Right kidney (tissue), 1 donor: ENCODE results near the gene IFT122.
"Not testable (repeated sequence)": the region's sequence is repeated elsewhere in the genome, so short reads cannot be mapped to it uniquely, and the experiment has no call there.

Experiments
- DNase-seq: peaks from one replicate; pipeline ENCODE4 v3.0.0-alpha.2; 2016

Gene IFT122

DNA sequence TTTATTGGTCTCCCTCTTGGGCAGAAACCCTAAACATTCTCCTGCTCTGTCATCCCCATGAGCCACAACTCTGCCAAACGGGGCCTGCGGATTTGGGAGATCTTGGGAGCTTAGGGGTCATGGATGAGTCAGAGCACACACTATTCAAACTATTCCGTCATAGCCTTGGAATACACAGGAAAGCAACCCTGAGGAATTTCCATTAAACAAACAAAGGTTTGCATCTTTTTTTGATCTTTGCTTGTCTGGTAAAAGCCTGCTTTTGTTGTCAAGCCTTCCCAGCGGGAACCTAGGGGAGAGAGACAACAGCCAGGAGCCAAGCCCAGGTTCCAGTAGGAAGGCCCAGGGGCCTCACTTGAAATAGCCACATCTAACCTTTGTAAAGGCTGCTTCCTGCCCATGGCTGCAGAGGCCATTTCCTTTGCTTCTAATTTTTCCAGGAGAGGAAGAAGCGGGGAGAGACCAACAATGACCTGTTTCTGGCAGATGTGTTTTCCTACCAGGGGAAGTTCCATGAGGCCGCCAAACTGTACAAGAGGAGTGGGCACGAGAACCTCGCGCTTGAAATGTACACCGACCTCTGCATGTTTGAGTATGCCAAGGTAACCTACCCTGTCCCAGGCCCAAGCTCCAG lies 55.1 kb downstream of the IFT122 start:
- DNase-seq = not testable (repeated sequence)

DNA sequence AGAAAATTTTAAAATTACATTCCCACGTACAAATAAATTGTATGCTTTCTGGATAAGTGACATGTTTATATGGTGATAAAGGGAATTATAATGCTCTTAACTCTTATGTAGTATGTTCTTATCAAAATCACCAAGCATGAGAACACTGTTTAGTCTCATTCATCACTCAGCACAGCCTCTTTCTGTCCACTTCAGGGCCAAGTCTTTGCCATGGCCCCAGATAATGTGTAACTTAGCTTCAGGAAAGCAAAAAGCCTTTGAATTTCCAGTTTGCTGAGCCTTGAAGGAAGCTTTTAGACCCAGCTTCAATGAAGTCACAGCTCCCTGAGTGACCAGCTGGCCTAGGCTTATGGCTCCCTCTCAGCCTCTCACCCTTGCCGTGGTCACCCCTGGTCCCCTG lies 57.9 kb downstream of the IFT122 start:
- not testable (repeated sequence) for DNase-seq

DNA sequence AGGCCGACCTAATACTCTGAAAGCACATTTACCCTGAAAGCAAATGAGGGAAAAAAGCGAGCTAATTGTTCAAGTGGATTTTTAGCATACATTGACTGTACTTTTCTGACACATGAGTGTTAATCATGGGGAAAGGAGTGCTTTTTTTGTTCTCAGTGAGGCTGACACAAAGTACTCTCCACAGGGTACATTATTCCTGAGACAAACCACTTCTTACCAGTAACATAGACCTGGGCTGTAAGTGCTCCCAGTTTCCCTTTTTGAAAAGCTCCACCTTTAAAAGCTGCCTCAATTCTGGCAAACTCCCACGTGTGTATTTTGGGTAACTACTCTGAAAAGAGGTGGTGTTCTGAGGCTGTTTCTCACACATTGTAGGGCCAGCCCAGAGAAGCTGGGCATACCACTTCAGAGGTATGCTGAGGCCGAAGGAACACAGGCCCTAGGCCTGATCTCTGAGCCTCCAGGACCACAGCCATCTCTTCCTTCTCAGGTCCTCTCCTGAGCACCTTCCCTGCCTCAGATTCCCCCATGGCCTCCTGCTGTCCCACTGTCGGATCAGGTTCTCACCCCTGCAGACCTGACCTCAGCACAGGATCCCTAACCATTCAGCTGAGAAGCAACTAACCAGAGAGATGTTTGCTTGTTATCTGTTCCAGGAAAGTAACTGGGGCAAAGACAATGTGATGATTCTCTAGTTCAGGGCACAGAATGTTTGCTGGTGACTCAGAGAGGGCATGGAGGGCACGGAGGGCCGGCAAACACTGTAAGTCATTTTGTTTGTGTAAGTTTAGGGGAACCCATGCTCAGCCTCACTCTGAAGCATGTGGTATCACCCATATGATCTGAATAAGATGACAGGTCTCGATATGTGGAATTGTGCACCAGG lies 58.8 kb downstream of the IFT122 start:
- not testable (repeated sequence) for DNase-seq

DNA sequence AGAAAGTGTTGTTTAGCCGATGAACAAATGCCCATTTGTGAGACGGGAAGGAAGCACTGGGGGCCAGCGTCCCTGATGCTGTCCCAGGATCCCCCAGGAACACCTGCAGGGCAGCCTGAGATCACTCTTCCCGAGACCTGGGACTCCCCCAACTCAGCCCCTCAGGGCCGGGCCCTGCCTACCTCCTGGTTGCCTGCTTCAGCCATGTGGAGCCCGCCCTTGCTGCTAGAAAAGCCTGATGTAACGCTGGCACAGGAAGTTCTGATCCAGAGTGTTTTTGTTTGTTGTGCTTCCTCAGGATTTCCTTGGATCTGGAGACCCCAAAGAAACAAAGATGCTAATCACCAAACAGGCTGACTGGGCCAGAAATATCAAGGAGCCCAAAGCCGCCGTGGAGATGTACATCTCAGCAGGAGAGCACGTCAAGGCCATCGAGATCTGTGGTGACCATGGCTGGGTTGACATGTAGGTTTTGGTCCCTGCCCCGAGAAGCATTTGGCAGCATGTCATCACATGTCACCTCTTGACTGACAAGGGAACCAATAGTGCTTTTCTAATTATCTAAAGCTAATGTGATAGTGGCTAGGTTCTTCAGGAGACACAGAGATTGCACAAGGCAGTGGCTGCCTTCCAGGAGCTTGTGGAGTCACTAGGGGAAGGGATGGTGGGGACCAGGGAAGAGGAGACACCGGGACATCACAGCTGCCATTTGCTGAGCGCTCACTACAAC lies 59.7 kb downstream of the IFT122 start:
- DNase-seq = not testable (repeated sequence)

DNA sequence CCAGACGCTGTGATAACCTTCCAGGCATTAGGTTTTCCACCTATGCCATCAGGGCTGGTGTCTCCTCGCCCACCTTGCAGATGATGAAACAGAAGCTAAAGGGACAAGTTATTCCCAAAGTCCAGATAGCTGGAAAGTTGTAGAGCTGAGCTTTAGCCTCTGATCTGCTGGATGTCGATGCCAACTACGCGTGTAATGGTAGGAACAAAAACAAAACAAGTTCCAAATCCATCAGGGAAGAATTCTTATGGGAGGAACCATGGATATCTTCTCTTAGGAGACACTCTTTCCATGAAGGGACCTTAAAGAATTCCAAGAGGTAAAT lies 60.3 kb downstream of the IFT122 start:
- DNase-seq = no peak

DNA sequence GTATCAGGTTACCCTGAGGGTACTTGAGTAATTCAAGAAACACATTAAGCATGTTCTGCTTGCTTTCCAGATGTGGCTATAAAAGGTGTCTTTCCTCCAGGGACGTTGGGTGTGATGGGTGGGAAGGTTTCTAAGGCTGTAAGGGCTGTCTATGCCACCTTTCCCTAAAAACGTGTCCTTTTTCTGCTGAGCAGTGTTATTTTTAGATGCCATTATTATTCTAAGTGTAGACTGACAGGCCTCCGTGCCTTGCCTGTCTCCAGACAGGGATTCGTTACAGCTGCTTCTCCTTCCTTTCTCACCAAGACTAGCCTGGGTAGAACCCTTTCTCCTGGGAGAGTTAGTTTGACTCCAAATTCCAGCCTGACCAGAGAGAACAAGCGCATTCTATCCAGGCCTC lies 61.6 kb downstream of the IFT122 start:
- DNase-seq = no peak

DNA sequence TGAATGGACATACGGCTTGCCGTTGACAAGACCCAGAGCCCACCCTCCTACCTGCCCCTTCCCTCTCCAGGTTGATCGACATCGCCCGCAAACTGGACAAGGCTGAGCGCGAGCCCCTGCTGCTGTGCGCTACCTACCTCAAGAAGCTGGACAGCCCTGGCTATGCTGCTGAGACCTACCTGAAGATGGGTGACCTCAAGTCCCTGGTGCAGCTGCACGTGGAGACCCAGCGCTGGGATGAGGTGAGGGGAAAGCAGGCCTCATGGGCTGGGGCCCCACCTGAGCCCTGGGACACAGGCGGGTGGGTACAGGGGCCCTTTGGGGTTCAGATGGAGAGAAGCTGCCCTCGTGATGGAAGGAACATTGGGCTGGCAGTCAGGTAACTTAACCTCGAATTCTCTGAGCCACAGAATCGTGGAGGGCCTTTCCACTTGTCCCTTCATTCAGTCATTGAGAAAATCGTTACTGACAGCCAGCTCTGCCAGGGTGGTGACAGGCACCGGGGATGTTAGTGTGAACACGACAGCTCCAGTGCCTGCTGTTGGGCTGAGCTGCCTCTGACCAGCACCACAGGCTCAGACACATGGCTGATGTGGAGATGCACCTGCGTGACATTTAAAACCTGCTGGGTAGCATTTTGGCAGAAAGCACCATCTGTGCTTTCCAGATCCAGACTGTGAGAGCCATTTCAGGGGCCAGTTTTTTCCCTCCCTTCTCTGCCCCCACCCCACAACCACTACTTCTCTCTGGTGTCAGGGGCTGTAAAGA lies 62.8 kb downstream of the IFT122 start:
- DNase-seq = no peak

DNA sequence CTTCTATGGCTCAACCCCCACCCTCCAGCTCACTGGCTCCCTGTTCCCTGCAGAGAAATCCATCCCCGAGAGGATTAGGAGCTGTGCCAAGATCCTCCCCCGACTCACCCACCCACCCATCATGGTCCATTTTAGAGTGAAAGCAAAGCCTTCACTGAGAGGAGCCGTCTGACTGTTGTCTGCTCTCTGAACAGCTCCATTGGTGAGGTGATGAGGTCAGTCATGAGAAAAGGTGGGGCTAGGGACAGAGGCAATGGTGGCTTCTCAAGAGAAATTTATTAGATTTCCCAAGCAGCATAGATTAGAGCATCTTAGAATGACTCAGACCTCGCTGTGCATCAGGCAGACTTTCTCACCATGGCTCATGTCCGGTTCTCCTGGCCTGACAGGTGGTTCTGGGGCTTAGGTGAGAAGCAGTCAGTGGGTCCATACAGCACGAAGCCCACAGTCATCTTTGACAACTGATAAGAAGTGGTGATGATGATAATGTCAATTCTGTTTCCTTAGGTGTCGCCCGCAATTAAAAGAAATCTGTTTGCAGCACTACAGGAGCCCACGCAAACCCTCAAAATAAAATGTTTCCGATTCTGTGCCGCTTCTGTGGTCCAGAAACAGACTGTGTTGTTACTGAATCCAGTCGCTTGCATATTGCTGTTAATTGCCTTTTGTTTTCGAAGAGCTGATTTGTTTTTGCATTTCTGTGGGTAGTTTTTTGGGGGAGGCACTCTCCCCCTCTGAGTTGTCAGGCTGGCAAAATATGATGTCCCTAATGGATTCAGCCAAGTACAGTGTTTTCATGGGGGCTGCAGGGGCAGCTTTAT lies 63.7 kb downstream of the IFT122 start:
- DNase-seq = no peak

DNA sequence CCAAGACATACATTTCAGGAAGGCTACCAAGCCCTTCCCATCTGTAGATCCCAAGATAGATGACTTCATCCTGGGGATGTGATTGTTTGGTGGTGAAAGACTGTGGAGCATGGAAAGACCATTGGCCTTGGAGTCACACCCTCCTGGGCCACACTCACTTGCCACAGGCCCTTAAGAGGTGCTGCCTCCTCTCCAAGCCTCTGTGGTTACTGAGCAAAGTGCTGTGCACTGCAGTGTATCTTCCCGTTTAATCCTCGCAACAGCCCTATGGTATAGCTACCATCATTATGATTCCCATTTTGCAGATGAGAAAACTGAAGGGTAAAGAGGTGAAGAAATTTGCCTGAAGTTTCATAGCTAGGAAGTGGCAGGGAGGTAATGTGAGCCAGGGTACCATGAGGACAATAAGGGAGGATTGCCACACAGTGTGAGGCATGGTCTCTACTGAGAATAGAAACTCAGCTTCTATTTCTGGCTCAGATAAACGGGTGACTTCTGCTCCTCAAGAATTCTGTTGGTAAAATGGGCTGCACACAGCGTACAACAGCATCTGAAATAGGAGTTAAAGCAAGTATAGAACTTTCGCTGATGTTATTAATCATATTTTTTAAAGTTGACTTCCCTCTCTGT lies 64.6 kb downstream of the IFT122 start:
- DNase-seq = no peak

DNA sequence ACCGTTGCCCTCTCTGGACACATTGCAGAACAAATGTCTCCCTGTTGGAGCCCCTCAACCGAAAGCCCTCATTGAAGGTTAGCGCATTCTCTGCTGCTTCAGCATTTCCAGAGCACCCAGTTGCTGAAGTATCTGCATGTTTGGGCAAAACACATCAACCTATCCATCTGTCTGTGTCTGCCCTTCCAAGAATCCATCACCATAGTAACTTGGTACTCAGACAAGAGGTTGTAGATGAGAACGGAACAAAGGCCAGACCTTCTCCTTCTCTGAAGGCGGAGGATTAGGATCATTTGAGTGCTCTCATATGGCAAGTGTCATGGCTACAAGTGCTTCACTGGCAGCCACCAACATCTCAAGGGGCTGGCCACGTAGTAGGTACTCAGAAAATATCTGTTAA lies 65.3 kb downstream of the IFT122 start:
- no peak for DNase-seq

DNA sequence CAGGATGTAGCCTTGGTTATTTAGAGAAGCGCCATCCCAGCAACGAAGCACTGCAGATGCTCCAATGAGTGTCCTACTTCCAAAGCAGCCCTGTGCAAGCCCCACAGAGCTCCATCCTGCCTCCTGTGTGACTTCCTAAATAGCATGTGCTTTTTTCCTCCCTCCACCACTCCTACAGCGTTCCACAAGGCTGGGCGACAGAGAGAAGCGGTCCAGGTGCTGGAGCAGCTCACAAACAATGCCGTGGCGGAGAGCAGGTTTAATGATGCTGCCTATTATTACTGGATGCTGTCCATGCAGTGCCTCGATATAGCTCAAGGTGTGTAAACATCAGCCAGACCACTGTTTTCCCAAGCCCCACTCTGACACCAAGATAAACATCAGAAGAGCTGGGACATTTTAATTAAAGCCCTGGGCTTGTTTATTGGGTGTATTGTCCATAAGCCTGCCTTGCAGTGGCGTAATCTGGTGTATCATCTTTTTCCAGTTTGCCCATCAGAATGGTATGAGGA lies 66.3 kb downstream of the IFT122 start:
- DNase-seq = no peak

DNA sequence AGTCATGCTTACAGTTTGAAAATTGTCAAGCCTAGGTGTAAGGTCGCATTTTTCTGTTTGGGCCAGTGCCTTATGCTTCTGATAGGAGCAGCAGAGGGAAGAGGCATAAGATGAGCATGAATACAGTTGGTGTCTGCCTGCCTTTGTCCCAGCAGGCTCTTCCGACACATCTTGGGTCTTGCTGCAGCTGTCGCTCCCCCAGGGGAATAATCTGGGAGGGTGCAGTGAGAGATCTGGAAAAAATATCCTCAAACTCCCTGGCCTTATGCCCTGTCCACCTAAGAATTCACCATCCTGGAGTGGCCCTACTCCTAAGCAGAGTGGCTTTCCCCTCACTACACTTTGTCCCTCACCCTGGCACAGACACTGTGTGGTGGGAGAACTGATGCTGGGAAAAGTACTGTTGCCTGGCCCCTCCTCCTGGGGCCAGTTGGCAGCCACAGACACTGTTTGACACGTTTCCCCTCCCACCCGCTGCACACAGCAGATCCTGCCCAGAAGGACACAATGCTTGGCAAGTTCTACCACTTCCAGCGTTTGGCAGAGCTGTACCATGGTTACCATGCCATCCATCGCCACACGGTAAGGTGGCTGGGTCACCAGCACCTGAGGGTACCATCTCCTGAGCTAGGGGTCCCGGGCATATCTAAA lies 67.3 kb downstream of the IFT122 start:
- DNase-seq = no peak

DNA sequence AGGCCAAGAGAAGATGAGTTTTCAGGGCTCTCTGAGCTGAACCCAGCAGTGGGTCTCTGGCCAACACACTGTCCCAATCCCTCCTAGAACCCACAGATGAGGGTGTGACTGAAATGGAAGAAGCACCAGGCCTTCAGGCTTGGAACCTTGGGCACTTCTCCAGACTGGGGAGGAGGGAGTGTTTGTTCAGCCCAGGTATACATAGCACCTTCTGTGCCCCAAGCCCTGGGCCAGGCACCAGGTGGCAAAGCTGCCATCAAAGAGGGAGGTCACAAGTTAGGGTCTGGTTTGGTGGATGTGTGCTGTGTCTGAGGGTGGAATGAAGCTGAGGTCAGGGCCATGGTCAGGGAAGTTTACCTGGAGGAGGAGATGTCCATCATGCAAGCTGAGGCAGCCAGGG lies 72.6 kb downstream of the IFT122 start:
- DNase-seq = no peak

DNA sequence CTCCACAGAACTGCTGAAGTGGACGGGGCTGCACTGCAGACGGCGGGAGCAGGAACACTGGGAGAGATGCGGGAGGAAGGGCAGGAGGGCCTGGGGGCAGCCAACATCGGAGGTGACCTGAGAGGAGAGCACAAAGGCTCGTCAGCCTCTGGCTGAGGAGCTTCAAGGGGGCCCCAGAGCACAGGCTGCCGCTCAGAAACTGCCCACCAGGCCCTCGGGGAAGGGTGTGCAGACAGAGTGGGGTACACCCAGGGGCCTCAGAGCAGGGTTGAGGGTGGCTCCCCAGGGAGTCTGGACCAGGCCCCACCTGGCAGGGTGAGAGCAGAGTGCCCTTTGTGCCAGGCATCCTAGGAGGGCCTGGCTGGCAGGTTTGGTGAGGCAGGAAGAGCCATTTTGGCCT lies 73.7 kb downstream of the IFT122 start:
- no peak for DNase-seq

DNA sequence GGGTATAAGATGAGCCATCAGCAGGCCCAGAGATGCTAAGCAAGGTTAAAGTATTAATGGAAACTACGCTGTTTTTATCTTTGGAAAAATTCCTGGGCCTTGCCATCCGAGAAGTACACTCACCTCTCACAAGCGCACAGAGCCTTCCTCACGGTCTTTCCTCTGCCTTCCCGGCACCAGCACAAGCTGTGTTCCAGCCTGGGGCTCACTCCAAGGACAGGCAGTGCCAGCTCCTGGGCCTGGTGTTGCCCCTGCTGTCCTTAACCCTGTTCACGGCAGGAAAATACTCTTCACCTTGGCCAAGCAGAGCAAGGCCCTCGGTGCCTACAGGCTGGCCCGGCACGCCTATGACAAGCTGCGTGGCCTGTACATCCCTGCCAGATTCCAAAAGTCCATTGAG lies 74.1 kb downstream of the IFT122 start:
- DNase-seq = no peak

DNA sequence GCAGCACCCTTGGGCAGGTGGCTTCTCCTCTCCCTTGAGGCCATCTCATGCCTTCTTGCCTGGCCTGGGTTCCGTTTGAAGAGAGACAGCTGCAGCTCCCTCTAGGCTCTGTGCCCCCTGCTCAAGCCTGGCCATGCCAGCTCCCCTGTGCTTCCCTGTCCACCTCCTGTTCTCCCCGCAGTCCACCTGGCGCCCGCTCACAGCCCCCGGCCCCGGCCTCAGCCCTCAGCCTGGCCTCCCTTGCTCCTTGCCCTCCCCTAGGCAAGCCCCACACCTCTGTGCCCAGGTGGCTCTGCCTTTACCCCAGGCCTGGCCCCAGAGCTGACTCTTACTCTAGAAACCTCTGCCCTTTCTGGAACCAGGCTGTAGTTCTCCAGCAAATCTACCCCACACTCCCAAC lies 74.5 kb downstream of the IFT122 start:
- DNase-seq = no peak

DNA sequence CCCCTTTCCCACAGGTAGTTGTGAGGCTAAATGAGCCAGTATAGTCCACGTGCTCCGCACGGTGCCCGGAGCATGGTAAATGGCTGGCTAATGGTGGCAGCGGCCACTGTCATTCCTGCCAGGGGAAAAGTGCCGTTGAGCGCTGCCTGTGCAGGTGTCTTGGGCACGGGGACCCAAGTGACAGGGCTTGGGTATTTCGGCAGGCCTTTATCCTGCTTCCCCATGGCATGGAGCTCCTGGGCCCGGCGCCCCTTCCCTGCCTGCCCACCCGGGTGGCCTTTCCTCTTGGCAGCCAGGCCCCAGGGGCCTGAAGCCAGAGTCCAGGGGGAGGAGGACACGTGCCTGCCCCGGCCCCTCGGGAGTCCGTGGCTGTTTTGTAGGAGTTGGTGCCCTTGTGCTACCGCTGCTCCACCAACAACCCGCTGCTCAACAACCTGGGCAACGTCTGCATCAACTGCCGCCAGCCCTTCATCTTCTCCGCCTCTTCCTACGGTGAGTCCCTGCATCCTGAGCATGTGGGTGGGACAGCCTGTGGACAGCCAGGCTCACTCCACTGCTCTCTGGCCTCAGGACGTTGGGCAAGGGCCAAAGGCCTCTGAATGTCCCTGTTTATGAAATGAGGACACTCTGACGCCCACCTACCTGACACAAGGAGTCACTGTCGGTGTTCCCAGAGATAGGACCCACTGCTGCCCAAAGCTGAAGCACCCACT lies 75.2 kb downstream of the IFT122 start:
- DNase-seq = not testable (repeated sequence)

DNA sequence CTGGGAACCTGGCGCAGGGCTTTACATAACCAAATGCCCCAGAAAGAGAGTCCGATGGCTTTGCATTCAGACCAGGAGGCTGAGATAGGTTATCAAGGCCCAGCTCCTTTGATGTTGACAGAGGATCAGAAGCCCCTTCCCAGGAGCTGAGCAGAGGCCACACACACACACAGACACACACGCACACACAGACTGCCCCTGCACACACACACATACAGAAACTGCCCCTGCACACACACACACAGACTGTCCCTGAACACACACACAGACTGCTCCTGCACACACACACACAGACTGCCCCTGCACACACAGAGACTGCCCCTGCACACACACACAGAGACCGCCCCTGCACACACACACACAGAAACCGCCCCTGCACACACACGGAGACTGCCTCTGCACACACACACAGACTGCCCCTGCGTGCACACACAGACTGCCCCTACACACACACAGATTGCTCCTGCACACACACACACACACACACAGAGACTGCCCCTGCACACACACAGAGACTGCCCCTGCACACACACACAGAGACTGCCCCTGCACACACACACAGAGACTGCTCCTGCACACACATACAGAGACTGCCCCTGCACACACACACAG lies 75.9 kb downstream of the IFT122 start:
- not testable (repeated sequence) for DNase-seq

DNA sequence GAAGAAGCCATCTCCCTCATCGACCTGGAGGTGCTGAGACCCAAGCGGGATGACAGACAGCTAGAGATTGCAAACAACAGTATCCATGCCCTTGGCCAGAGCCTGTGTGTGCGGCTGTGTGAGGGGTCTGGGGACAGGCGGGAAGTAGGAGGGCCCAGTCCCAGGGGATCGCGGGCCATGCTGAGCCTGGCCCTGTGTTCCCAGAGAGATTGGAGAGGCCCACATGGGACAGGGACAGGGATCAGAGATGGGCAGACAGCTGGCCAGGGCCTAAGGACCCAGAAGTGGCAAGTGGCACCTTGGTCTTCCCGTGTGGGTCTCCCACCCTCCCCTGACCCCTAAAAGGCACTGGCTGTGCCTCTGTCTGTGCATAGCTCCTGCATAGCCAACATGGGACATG lies 77.5 kb downstream of the IFT122 start:
- DNase-seq = no peak
